Ascending aorta (tissue), 2 donors: Measurements from ENCODE around the gene KCTD5. TPM values are rescaled to one million over a fixed set of nuclear protein-coding genes. Genes with fewer than 3 reads are reported as not detected.

Experiments
- DNase-seq, 2 donors: peaks; one replicate each; pipeline ENCODE4 v3.0.0-alpha.2; 2019; ENCODE audit warnings: low spot score in 2 of 2
- H3K27ac ChIP-seq, 2 donors: fragments of 200-600 bp; sonication (generic); one replicate each; pipeline ENCODE4 v1.5.1; 2016 to 2017; ENCODE audit warnings: mild to moderate bottlenecking in 1 of 2
- H3K27me3 ChIP-seq: fragments of 200-600 bp; sonication (generic); one replicate; pipeline ENCODE4 v1.5.1; 2017
- H3K36me3 ChIP-seq, 2 donors: fragments of 200-600 bp; sonication (generic); one replicate each; pipeline ENCODE4 v1.5.1; 2016
- H3K4me1 ChIP-seq, 2 donors: fragments of 200-600 bp; sonication (generic); one replicate each; pipeline ENCODE4 v1.5.1; 2016 to 2017; ENCODE audit warnings: mild to moderate bottlenecking in 1 of 2
- H3K4me3 ChIP-seq, 2 donors: fragments of 200-600 bp; sonication (generic); one replicate each; pipeline ENCODE4 v1.5.1; 2016 to 2017; ENCODE audit warnings: mild to moderate bottlenecking in 1 of 2
- H3K9me3 ChIP-seq, 2 donors: fragments of 200-600 bp; sonication (generic); one replicate each; pipeline ENCODE4 v1.5.1; 2016
- intact Hi-C: fragments of 100-400 bp; cut with DNase I; formaldehyde crosslinking; loops from one replicate; pipeline ENCODE4 v1.15.1; 2023
- total RNA-seq: library from RNA; depleted of rRNA; stranded (reverse); fragments of >200 nt; gene quantifications from one replicate; pipeline ENCODE4 v1.1.0, GENCODE V29; 2016
- TF ChIP-seq, protein P1 (sequence below), 3 experiments: fragments of 200-600 bp in 2 of 3; fragments of 450-650 bp in 1 of 3; sonication (generic) in 2 of 3; IDR thresholded peaks; one replicate each; pipeline ENCODE4 v1.5.1; 2016 to 2019; ENCODE audit warnings: antibody characterized with exemption in 3 of 3, mild to moderate bottlenecking in 1 of 3, moderate library complexity in 1 of 3

KCTD5 gene
- total RNA-seq, 1 donor from 2014 or later, result 10.5 TPM

DNA sequence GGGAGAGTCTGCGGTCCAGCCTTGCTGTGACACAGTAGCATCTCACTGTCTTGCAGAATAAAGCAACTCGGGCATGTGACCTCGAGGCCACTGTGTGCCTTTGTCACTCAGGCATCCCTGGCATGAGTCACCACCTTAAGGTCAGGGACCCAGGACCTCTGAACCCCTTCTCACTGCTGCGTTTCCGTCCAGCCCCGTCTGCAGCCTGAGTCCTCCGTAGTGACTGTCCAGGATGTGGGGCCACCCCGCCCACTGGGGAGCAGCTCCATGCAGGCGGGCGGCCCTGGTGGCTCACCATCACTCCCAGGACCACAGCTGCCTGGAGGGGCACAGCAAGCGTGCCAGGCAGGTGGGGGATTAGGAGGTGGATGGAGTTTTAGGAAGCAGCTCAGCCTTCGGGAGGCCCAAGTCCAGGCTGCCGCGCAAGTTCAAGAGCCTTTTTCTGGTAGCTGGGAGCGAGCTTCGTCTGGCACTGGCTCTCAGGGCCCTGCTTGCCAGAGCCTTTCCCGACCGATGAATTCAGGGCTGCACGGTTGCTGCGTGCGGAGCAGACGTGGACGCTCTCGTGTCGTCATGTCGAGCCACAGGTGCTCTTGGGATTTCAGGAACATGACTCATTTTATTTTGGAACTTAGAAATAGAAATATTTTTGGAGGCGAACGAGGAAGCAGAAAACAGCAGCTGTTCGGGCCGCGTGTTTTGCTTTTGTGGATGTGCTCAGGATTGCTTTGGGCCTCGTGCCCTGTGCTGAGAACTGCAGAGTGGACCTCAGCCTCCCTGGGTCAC lies 16.8 kb downstream of the KCTD5 start:
- H3K36me3 ChIP-seq, result peaks cover 68 to 77% of the 10 kb centered on the region in 2 donors
- H3K4me3 ChIP-seq, result no peak overlapping the region
- TF ChIP-seq, protein P1, sequence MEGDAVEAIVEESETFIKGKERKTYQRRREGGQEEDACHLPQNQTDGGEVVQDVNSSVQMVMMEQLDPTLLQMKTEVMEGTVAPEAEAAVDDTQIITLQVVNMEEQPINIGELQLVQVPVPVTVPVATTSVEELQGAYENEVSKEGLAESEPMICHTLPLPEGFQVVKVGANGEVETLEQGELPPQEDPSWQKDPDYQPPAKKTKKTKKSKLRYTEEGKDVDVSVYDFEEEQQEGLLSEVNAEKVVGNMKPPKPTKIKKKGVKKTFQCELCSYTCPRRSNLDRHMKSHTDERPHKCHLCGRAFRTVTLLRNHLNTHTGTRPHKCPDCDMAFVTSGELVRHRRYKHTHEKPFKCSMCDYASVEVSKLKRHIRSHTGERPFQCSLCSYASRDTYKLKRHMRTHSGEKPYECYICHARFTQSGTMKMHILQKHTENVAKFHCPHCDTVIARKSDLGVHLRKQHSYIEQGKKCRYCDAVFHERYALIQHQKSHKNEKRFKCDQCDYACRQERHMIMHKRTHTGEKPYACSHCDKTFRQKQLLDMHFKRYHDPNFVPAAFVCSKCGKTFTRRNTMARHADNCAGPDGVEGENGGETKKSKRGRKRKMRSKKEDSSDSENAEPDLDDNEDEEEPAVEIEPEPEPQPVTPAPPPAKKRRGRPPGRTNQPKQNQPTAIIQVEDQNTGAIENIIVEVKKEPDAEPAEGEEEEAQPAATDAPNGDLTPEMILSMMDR (IDR thresholded peaks at IDR 0.05), result no peak
- no peaks in the 10 kb centered on the region for H3K27me3 ChIP-seq
- DNase-seq, result no peak
- no peak overlapping the region for H3K27ac ChIP-seq
- H3K4me1 ChIP-seq, result no peaks in the 10 kb centered on the region
- no peaks in the 10 kb centered on the region for H3K9me3 ChIP-seq
- intact Hi-C loops, result no loop called here

DNA sequence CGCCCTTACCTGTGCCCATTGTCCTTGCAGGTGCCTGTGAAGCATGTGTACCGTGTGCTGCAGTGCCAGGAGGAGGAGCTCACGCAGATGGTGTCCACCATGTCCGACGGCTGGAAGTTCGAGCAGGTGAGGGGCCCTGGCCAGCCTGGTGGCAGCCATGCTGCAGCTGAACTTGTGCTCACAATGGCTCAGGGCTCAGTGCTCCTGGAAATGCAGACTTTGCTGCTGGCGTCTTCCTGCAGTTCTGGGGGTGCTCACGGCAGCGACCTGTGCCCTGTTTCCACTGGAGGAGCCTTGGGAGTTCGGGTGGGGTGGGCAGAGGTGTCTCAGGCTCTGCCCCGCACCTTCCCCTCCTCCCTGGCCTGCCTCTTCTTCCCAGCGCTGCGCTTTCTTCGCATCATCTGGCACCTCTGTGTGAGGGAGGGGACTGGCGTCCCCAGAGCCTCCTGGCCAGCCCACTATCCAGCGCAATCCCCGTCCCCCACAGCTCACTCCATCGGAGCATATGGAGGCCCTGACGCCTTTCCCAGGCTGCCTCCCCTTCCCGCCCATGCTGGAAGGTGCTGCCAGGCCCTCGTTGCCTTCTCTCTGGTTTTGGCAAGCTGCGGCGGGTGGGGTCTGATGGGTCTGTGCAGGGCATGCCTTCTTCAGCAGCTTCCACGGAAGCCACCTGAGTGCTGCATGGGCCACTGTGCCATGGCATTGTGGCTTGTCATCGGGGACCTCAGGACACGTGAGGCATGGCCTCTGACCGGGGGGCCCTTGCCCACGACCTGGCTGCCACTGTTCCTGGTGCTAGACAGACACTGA lies 17.7 kb downstream of the KCTD5 start:
- H3K36me3 ChIP-seq, result peaks cover 76 to 83% of the 10 kb centered on the region in 2 donors
- DNase-seq, result no peak
- no peak overlapping the region for H3K4me3 ChIP-seq
- H3K4me1 ChIP-seq, result no peaks in the 10 kb centered on the region
- no peaks in the 10 kb centered on the region for H3K9me3 ChIP-seq
- H3K27ac ChIP-seq, result no peak overlapping the region
- TF ChIP-seq, protein P1 (IDR thresholded peaks at IDR 0.05), result no peak
- intact Hi-C loops, result no loop called here
- no peaks in the 10 kb centered on the region for H3K27me3 ChIP-seq

DNA sequence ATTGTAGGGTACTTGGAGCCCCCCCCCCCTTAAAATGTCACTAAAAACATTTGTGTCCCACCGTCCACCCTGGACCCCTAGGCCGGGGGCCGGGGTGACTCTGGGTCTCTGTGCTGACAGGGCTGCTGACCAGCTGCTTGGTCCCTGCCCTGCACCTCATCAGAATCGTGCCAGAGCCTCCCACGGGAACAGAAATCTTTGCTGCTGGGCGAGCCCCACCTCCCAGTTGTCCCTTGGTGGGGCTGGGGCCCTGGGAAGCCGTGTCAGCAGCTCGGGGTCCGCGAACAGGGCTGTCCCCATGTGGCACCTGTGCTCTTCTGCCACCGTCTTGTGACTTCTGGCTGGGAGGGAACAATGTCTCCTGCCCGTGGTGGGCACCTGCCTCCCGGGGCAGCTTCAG lies 18.5 kb downstream of the KCTD5 start:
- TF ChIP-seq, protein P1 (IDR thresholded peaks at IDR 0.05), result no peak
- H3K9me3 ChIP-seq, result no peaks in the 10 kb centered on the region
- H3K4me3 ChIP-seq, result no peak overlapping the region
- H3K27ac ChIP-seq, result no peak overlapping the region
- no peaks in the 10 kb centered on the region for H3K27me3 ChIP-seq
- H3K36me3 ChIP-seq, result peaks cover 82 to 91% of the 10 kb centered on the region in 2 donors
- intact Hi-C loops, result no loop called here
- DNase-seq, result no peak
- H3K4me1 ChIP-seq, result no peaks in the 10 kb centered on the region

DNA sequence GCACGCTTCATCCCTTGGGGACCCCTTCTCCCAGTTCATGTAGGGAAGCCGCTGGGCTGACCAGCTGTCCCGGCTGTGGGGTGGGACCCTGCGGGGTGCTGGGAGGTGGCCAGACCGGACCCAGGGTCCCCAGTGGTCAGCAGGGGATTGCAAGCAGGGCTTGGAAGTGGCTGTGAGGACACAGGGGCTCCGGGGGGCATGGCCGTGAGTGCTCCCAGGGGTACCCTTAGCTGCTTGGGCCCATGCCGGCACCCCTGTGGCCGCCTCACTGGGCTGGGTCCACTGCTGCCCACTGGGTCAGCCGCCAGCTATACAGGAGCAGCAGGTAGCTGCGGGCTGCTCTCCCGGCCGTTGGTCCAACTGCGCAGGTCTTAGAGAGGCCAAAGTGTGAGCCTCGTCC lies 18.9 kb downstream of the KCTD5 start:
- TF ChIP-seq, protein P1 (IDR thresholded peaks at IDR 0.05), result no peak
- H3K36me3 ChIP-seq, result peaks cover 82 to 96% of the 10 kb centered on the region in 2 donors
- no peak for DNase-seq

DNA sequence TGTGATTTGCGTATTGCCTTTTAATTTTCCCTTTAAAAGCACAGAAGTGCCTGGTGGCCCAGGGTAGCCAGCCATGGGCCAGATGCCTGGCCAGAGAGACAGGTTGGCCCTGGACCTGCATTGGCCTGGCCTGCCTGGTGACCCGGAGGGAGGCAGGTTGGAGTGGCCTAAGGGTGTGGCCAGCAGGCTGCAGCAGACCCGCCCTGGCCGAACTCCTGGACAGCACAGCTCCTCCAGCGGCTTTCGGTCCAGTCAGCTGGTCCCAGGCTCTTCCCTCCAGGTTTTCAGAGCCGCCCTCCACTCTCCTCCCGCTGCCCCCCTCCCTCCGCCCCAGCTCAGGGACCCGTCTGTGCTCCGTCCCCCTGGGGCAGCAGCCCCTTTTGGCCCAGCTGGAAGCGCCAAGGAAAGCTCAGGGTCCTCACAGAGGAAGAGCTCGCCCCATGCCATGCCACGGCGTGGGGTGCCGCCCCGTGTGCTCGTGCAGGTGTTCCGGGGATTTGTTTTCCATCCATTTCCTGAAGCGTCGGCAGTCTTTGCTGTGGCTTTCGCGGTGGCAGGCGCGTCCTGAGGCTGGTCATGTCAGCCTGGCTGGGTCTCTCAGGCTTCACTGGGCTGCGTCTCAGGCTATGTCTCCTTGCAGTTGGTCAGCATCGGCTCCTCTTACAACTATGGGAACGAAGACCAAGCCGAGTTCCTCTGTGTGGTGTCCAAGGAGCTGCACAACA lies 19.6 kb downstream of the KCTD5 start:
- TF ChIP-seq, protein P1 (IDR thresholded peaks at IDR 0.05), result no peak
- H3K27ac ChIP-seq, result no peak overlapping the region
- H3K4me1 ChIP-seq, result no peaks in the 10 kb centered on the region
- H3K36me3 ChIP-seq, result peaks cover 79 to 98% of the 10 kb centered on the region in 2 donors
- no peaks in the 10 kb centered on the region for H3K27me3 ChIP-seq
- no peak for DNase-seq
- intact Hi-C loops, result no loop called here
- H3K4me3 ChIP-seq, result no peak overlapping the region
- H3K9me3 ChIP-seq, result no peaks in the 10 kb centered on the region

More for the DNA sequence above, 18.9 kb downstream of the KCTD5 start:
- intact Hi-C loops, result no loop called here
- H3K27me3 ChIP-seq, result no peaks in the 10 kb centered on the region
- H3K4me1 ChIP-seq, result no peaks in the 10 kb centered on the region
- no peak overlapping the region for H3K27ac ChIP-seq
- H3K4me3 ChIP-seq, result no peak overlapping the region
- H3K9me3 ChIP-seq, result no peaks in the 10 kb centered on the region
